DND-41 (cell line): Measurements from ENCODE around the gene SDF2.

Experiments
- EZH2 ChIP-seq: IDR thresholded peaks from 3 replicates; pipeline ENCODE4 v1.6.1; 2012; ENCODE audit warnings: borderline replicate concordance, low read depth, mild to moderate bottlenecking, moderate library complexity, low read length, inconsistent platforms; ENCODE audit not compliant: severe bottlenecking
- TF ChIP-seq, protein P1 (sequence below): IDR thresholded peaks from 2 replicates; pipeline ENCODE4 v1.5.1; 2012; ENCODE audit warnings: borderline replicate concordance, low read length, moderate library complexity, mild to moderate bottlenecking; ENCODE audit not compliant: poor library complexity, severe bottlenecking; ENCODE audit errors: extremely low read depth

GRCh38 chr17:28707339-28707720 lies 45.6 kb upstream of the SDF2 start:
- TF ChIP-seq, protein P1, sequence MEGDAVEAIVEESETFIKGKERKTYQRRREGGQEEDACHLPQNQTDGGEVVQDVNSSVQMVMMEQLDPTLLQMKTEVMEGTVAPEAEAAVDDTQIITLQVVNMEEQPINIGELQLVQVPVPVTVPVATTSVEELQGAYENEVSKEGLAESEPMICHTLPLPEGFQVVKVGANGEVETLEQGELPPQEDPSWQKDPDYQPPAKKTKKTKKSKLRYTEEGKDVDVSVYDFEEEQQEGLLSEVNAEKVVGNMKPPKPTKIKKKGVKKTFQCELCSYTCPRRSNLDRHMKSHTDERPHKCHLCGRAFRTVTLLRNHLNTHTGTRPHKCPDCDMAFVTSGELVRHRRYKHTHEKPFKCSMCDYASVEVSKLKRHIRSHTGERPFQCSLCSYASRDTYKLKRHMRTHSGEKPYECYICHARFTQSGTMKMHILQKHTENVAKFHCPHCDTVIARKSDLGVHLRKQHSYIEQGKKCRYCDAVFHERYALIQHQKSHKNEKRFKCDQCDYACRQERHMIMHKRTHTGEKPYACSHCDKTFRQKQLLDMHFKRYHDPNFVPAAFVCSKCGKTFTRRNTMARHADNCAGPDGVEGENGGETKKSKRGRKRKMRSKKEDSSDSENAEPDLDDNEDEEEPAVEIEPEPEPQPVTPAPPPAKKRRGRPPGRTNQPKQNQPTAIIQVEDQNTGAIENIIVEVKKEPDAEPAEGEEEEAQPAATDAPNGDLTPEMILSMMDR: no peak
- TF ChIP-seq EZH2: no peak
